Mesendoderm (in vitro differentiated cells): ENCODE measurements around the gene CST6.

Experiments
- DNase-seq: peaks from one replicate; pipeline ENCODE4 v3.0.0; 2013
- H2AK5ac ChIP-seq: 2 replicates; pipeline ENCODE4 v1.6.1; 2013; ENCODE audit warnings: low read length, inconsistent platforms
- H2BK120ac ChIP-seq: 2 replicates; pipeline ENCODE4 v1.6.1; 2013; ENCODE audit warnings: low read depth, mild to moderate bottlenecking, low read length, moderate library complexity, mixed read lengths
- H2BK15ac ChIP-seq: replicated peaks from 2 replicates; pipeline ENCODE4 v1.6.1; 2013; ENCODE audit warnings: low read depth, mild to moderate bottlenecking, moderate library complexity
- H2BK5ac ChIP-seq: 2 replicates; pipeline ENCODE4 v1.6.1; 2013; ENCODE audit warnings: low read length, inconsistent platforms
- H3K18ac ChIP-seq: 2 replicates; pipeline ENCODE4 v1.6.1; 2013; ENCODE audit warnings: mild to moderate bottlenecking, low read length, mixed read lengths
- H3K23ac ChIP-seq: one replicate; pipeline ENCODE4 v1.6.1; 2013; ENCODE audit warnings: low read length
- H3K27ac ChIP-seq: 2 replicates; pipeline ENCODE4 v1.5.1; 2013; ENCODE audit warnings: low read depth, mild to moderate bottlenecking, inconsistent platforms, low read length, moderate library complexity
- H3K27me3 ChIP-seq: 2 replicates; pipeline ENCODE4 v1.6.1; 2013; ENCODE audit warnings: low read length, control low read depth, mild to moderate bottlenecking, inconsistent platforms; ENCODE audit not compliant: insufficient read depth, poor library complexity
- H3K36me3 ChIP-seq: 2 replicates; pipeline ENCODE4 v1.6.1; 2013; ENCODE audit warnings: low read length, inconsistent platforms; ENCODE audit not compliant: control insufficient read depth, insufficient read depth
- H3K4ac ChIP-seq: one replicate; pipeline ENCODE4 v1.6.1; 2013; ENCODE audit warnings: low read depth, mild to moderate bottlenecking, low read length, moderate library complexity
- H3K4me1 ChIP-seq: 2 replicates; pipeline ENCODE4 v1.6.1; 2013; ENCODE audit warnings: low read depth, low read length, inconsistent platforms; ENCODE audit not compliant: control insufficient read depth
- H3K4me2 ChIP-seq: 2 replicates; pipeline ENCODE4 v1.6.1; 2013; ENCODE audit warnings: low read length
- H3K4me3 ChIP-seq: 2 replicates; pipeline ENCODE4 v1.5.1; 2013; ENCODE audit warnings: mild to moderate bottlenecking, low read length
- H3K56ac ChIP-seq: one replicate; pipeline ENCODE4 v1.6.1; 2013; ENCODE audit warnings: low read length
- H3K79me1 ChIP-seq: 2 replicates; pipeline ENCODE4 v1.6.1; 2013; ENCODE audit warnings: low read length, inconsistent platforms
- H3K79me2 ChIP-seq: 2 replicates; pipeline ENCODE4 v1.6.1; 2013; ENCODE audit warnings: mild to moderate bottlenecking, low read length; ENCODE audit not compliant: control insufficient read depth, insufficient read depth
- H3K9ac ChIP-seq: 2 replicates; pipeline ENCODE4 v1.6.1; 2013; ENCODE audit warnings: low read length, inconsistent platforms
- H4K5ac ChIP-seq: one replicate; pipeline ENCODE4 v1.6.1; 2013; ENCODE audit warnings: low read length
- H4K8ac ChIP-seq: one replicate; pipeline ENCODE4 v1.6.1; 2013; ENCODE audit warnings: low read depth, mild to moderate bottlenecking, control low read depth, low read length, moderate library complexity
- WGBS: extraction: QIAGEN DNeasy Blood & Tissue Kit; methylation state at CpG from one replicate; pipeline ENCODE4 v1.1.7; 2013; ENCODE audit warnings: low lambda C conversion rate, missing lambda C conversion rate; ENCODE audit not compliant: insufficient coverage; ENCODE audit errors: extremely low coverage; 5-methylcytosine and 5-hydroxymethylcytosine counted together

The CST6 gene

GRCh38 chr11:66032957-66033735, 21.3 kb downstream of the CST6 start:
- H2BK15ac ChIP-seq = no peak overlapping the region
- H3K36me3 ChIP-seq = no peaks in the 10 kb centered on the region
- no peak overlapping the region for H3K27ac ChIP-seq
- no peak for DNase-seq
- H3K9ac ChIP-seq = no peak overlapping the region
- H3K79me1 ChIP-seq = no peaks in the 10 kb centered on the region
- no peak overlapping the region for H3K4ac ChIP-seq
- no peak overlapping the region for H3K18ac ChIP-seq
- H3K4me2 ChIP-seq = no peak overlapping the region
- no peak overlapping the region for H4K5ac ChIP-seq
- H3K4me1 ChIP-seq = no peaks in the 10 kb centered on the region
- H3K23ac ChIP-seq = no peak overlapping the region
- WGBS = no CpG with 5 or more reads among the region's 8 CpGs
- H3K79me2 ChIP-seq = no peaks in the 10 kb centered on the region
- no peak overlapping the region for H2BK120ac ChIP-seq
- H3K4me3 ChIP-seq = no peak overlapping the region
- H4K8ac ChIP-seq = no peak overlapping the region
- no peak overlapping the region for H3K56ac ChIP-seq
- H2BK5ac ChIP-seq = no peak overlapping the region
- no peak overlapping the region for H2AK5ac ChIP-seq
- no peaks in the 10 kb centered on the region for H3K27me3 ChIP-seq

- Histone ChIP-seq H3K23ac (no peak overlapping the region), H3K4ac (no peak overlapping the region), H3K79me1 (no peaks in the 10 kb centered on the region), H3K18ac (no peak overlapping the region), H4K5ac (no peak overlapping the region), H2BK120ac (no peak overlapping the region), H3K27me3 (no peaks in the 10 kb centered on the region), H3K79me2 (no peaks in the 10 kb centered on the region), H3K36me3 (no peaks in the 10 kb centered on the region), H3K27ac (no peak overlapping the region), H3K4me2 (no peak overlapping the region), H3K4me1 (no peaks in the 10 kb centered on the region), H3K56ac (no peak overlapping the region), H3K9ac (no peak overlapping the region), H3K4me3 (no peak overlapping the region), H2AK5ac (no peak overlapping the region), H2BK15ac (no peak overlapping the region), H2BK5ac (no peak overlapping the region), H4K8ac (no peak overlapping the region)
- WGBS = no CpG with 5 or more reads among the region's 9 CpGs
- no peak for DNase-seq
Measured at GRCh38 chr11:66035653-66036333, 24.0 kb downstream of the CST6 start.

- Histone ChIP-seq H3K4ac (no peak overlapping the region), H3K27me3 (no peaks in the 10 kb centered on the region), H3K4me1 (no peaks in the 10 kb centered on the region), H4K8ac (no peak overlapping the region), H2BK120ac (no peak overlapping the region), H3K18ac (no peak overlapping the region), H3K36me3 (no peaks in the 10 kb centered on the region), H3K56ac (no peak overlapping the region), H3K23ac (no peak overlapping the region), H2BK5ac (no peak overlapping the region), H3K27ac (no peak overlapping the region), H2AK5ac (no peak overlapping the region), H2BK15ac (no peak overlapping the region), H3K79me1 (no peaks in the 10 kb centered on the region), H3K4me3 (no peak overlapping the region), H3K4me2 (no peak overlapping the region), H3K9ac (no peak overlapping the region), H3K79me2 (no peaks in the 10 kb centered on the region), H4K5ac (no peak overlapping the region)
- WGBS = no CpG with 5 or more reads among the region's 5 CpGs
- no peak for DNase-seq
Measured at GRCh38 chr11:66036334-66036710, 24.5 kb downstream of the CST6 start.

- Histone ChIP-seq H3K4me2 (no peak overlapping the region), H3K79me1 (no peaks in the 10 kb centered on the region), H2BK15ac (no peak overlapping the region), H3K4me3 (no peak overlapping the region), H4K5ac (no peak overlapping the region), H3K4me1 (no peaks in the 10 kb centered on the region), H3K36me3 (no peaks in the 10 kb centered on the region), H2AK5ac (no peak overlapping the region), H3K9ac (no peak overlapping the region), H3K79me2 (no peaks in the 10 kb centered on the region), H3K4ac (no peak overlapping the region), H3K18ac (no peak overlapping the region), H3K27ac (no peak overlapping the region), H3K56ac (no peak overlapping the region), H3K27me3 (no peaks in the 10 kb centered on the region), H3K23ac (no peak overlapping the region), H2BK120ac (no peak overlapping the region), H4K8ac (no peak overlapping the region), H2BK5ac (no peak overlapping the region)
- no CpG with 5 or more reads among the region's 3 CpGs for WGBS
- no peak for DNase-seq
Measured at GRCh38 chr11:66037327-66037726, 25.5 kb downstream of the CST6 start.

- no peak overlapping the region for H3K4me3 ChIP-seq
- H3K27me3 ChIP-seq = no peaks in the 10 kb centered on the region
- H2BK5ac ChIP-seq = no peak overlapping the region
- H3K4me1 ChIP-seq = no peaks in the 10 kb centered on the region
- no peak overlapping the region for H2BK120ac ChIP-seq
- H2BK15ac ChIP-seq = no peak overlapping the region
- no peak overlapping the region for H4K8ac ChIP-seq
- H3K4ac ChIP-seq = no peak overlapping the region
- no CpG with 5 or more reads among the region's 3 CpGs for WGBS
- no peak overlapping the region for H2AK5ac ChIP-seq
- no peak overlapping the region for H4K5ac ChIP-seq
- no peak overlapping the region for H3K27ac ChIP-seq
- DNase-seq = no peak
- no peak overlapping the region for H3K9ac ChIP-seq
- no peaks in the 10 kb centered on the region for H3K79me1 ChIP-seq
- H3K79me2 ChIP-seq = no peaks in the 10 kb centered on the region
- H3K4me2 ChIP-seq = no peak overlapping the region
- no peak overlapping the region for H3K23ac ChIP-seq
- H3K56ac ChIP-seq = no peak overlapping the region
- no peak overlapping the region for H3K18ac ChIP-seq
- H3K36me3 ChIP-seq = no peaks in the 10 kb centered on the region
Measured at GRCh38 chr11:66039765-66040164, 28.0 kb downstream of the CST6 start.
